HG03575 (cell line): ENCODE results near the gene FBXL7.

Experiments
- ATAC-seq: cut with Tn5 transposase; IDR thresholded peaks from one replicate; pipeline ENCODE4 v1.9.1; 2021; ENCODE audit not compliant: unreplicated experiment, insufficient number of reproducible peaks, low FRiP score; ENCODE audit errors: extremely low read depth

Gene FBXL7

GRCh38 chr5:15682566-15682965 lies 182.6 kb downstream of the FBXL7 start:
- no peak for ATAC-seq

- ATAC-seq: no peak
Measured at GRCh38 chr5:15683332-15683731, 183.4 kb downstream of the FBXL7 start.

GRCh38 chr5:15687401-15687800 lies 187.4 kb downstream of the FBXL7 start:
- ATAC-seq: no peak

- no peak for ATAC-seq
Measured at GRCh38 chr5:15689836-15690235, 189.9 kb downstream of the FBXL7 start.

- no peak for ATAC-seq
Measured at GRCh38 chr5:15690611-15691010, 190.6 kb downstream of the FBXL7 start.

GRCh38 chr5:15691521-15691920 lies 191.5 kb downstream of the FBXL7 start:
- no peak for ATAC-seq

- ATAC-seq: no peak
Measured at GRCh38 chr5:15692706-15693381, 192.9 kb downstream of the FBXL7 start.

GRCh38 chr5:15693382-15693728 lies 193.4 kb downstream of the FBXL7 start:
- ATAC-seq: no peak

GRCh38 chr5:15693933-15694332 lies 194.0 kb downstream of the FBXL7 start:
- no peak for ATAC-seq

GRCh38 chr5:15694696-15695214 lies 194.8 kb downstream of the FBXL7 start:
- ATAC-seq: no peak

GRCh38 chr5:15695215-15695731 lies 195.3 kb downstream of the FBXL7 start:
- ATAC-seq: no peak

- no peak for ATAC-seq
Measured at GRCh38 chr5:15700373-15700772, 200.4 kb downstream of the FBXL7 start.

GRCh38 chr5:15702102-15702501 lies 202.1 kb downstream of the FBXL7 start:
- no peak for ATAC-seq

GRCh38 chr5:15703901-15704300 lies 203.9 kb downstream of the FBXL7 start:
- no peak for ATAC-seq

GRCh38 chr5:15704397-15704947 lies 204.5 kb downstream of the FBXL7 start:
- no peak for ATAC-seq

- ATAC-seq: no peak
Measured at GRCh38 chr5:15707631-15708030, 207.7 kb downstream of the FBXL7 start.

GRCh38 chr5:15711892-15712291 lies 211.9 kb downstream of the FBXL7 start:
- no peak for ATAC-seq

- ATAC-seq: no peak
Measured at GRCh38 chr5:15715535-15715934, 215.6 kb downstream of the FBXL7 start.

- no peak for ATAC-seq
Measured at GRCh38 chr5:15715967-15716366, 216.0 kb downstream of the FBXL7 start.

- no peak for ATAC-seq
Measured at GRCh38 chr5:15717001-15717400, 217.0 kb downstream of the FBXL7 start.
